HG02970 (cell line): ENCODE measurements around the gene MMP25.
"Not testable (repeated sequence)": the region's sequence is repeated elsewhere in the genome, so short reads cannot be mapped to it uniquely, and the experiment has no call there.

Experiments
- ATAC-seq: cut with Tn5 transposase; IDR thresholded peaks from one replicate; pipeline ENCODE4 v1.9.1; 2021; ENCODE audit warnings: mild to moderate bottlenecking, moderate library complexity, moderate number of reproducible peaks; ENCODE audit not compliant: unreplicated experiment, low FRiP score

The MMP25 gene

GRCh38 chr16:3053330-3053710 lies 7.0 kb downstream of the MMP25 start:
- not testable (repeated sequence) for ATAC-seq

GRCh38 chr16:3054965-3055733 lies 8.8 kb downstream of the MMP25 start:
- no peak for ATAC-seq

GRCh38 chr16:3055734-3056115 lies 9.4 kb downstream of the MMP25 start:
- not testable (repeated sequence) for ATAC-seq

- ATAC-seq: no peak
Observed at GRCh38 chr16:3056336-3057180, 10.2 kb downstream of the MMP25 start.

- no peak for ATAC-seq
Observed at GRCh38 chr16:3057181-3058138, 11.1 kb downstream of the MMP25 start.

- ATAC-seq: peak; percentile 2
Observed at GRCh38 chr16:3058139-3059030, 12.0 kb downstream of the MMP25 start.

- peak; percentile 89 for ATAC-seq
Observed at GRCh38 chr16:3059041-3059722, 12.8 kb downstream of the MMP25 start.

GRCh38 chr16:3059723-3060242 lies 13.4 kb downstream of the MMP25 start:
- no peak for ATAC-seq

GRCh38 chr16:3060339-3061127 lies 14.2 kb downstream of the MMP25 start:
- ATAC-seq: no peak

- no peak for ATAC-seq
Observed at GRCh38 chr16:3062553-3062952, 16.2 kb downstream of the MMP25 start.

- no peak for ATAC-seq
Observed at GRCh38 chr16:3063625-3064386, 17.4 kb downstream of the MMP25 start.

- ATAC-seq: no peak
Observed at GRCh38 chr16:3065069-3065741, 18.8 kb downstream of the MMP25 start, which contains the start of gene IL32. Gene IL32 (plus strand): TSS chr16:3065640. CDS start chr16:3065812, 172 bp downstream.

- no peak for ATAC-seq
Observed at GRCh38 chr16:3065742-3066439, 19.5 kb downstream of the MMP25 start.

GRCh38 chr16:3066440-3066748 lies 20.0 kb downstream of the MMP25 start:
- no peak for ATAC-seq

GRCh38 chr16:3068487-3068886 lies 22.1 kb downstream of the MMP25 start:
- no peak for ATAC-seq

- ATAC-seq: not testable (repeated sequence)
Observed at GRCh38 chr16:3069146-3069545, 22.8 kb downstream of the MMP25 start.
